B cell (primary cell): ENCODE measurements around the gene NCK1. TPM values are rescaled to one million over a fixed set of nuclear protein-coding genes. Genes with fewer than 3 reads are reported as not detected.
A peak's percentile ranks its signal among the peaks of the same experiment; 100 is the strongest.

ENCODE experiments used
- ATAC-seq: fragments of 200-7000 bp; cut with Tn5 transposase; one replicate; pipeline ENCODE4 v1.10.0; 2021; ENCODE audit warnings: low read depth, mild to moderate bottlenecking, moderate number of reproducible peaks, moderate library complexity
- CTCF ChIA-PET: fragments of 350-600 bp; sonication (Branson Sonifier 250); formaldehyde crosslinking; loops from one replicate; lab custom pipeline; 2021; ENCODE audit warnings: antibody characterized with exemption, inconsistent platforms; lab: Charles Lee
- POLR2A ChIA-PET: fragments of 350-600 bp; sonication (Branson Sonifier 250); formaldehyde crosslinking; loops from one replicate; lab custom pipeline; 2021; ENCODE audit warnings: antibody characterized with exemption; lab: Charles Lee
- DNase-seq: peaks from one replicate; pipeline ENCODE4 v3.0.0; 2013
- H2AFZ ChIP-seq: 2 replicates; pipeline ENCODE4 v1.6.1; 2012; ENCODE audit warnings: mild to moderate bottlenecking, low read depth, low read length; ENCODE audit not compliant: insufficient read depth, poor library complexity, severe bottlenecking
- H3K27ac ChIP-seq, 2 donors: 1 replicate in 1 of 2; 2 replicates in 1 of 2; pipeline ENCODE4 v1.5.1; 2012 to 2013; ENCODE audit warnings: low read length in 2 of 2, mild to moderate bottlenecking in 2 of 2, moderate library complexity in 1 of 2
- H3K27me3 ChIP-seq, 4 experiments: fragments of 200-600 bp in 1 of 4; sonication (generic) in 1 of 4; replicated peaks in 1 of 4; 1 replicate in 2 of 4; 2 replicates in 2 of 4; pipeline versions ENCODE4 v1.6.1 to v1.7.0; 2013 to 2016; ENCODE audit warnings: low read length in 3 of 4, mild to moderate bottlenecking in 2 of 4, mixed read lengths in 1 of 4, moderate library complexity in 1 of 4; ENCODE audit not compliant: insufficient read depth in 4 of 4, control insufficient read depth in 3 of 4; ENCODE audit errors: control extremely low read depth in 1 of 4
- H3K36me3 ChIP-seq, 2 experiments: replicated peaks in 1 of 2; 1 replicate in 1 of 2; 2 replicates in 1 of 2; pipeline versions ENCODE4 v1.6.1 to v1.7.1; 2013; ENCODE audit warnings: low read length in 1 of 2; ENCODE audit not compliant: insufficient read depth in 2 of 2, control insufficient read depth in 1 of 2; ENCODE audit errors: control extremely low read depth in 1 of 2, extremely low read depth in 1 of 2
- H3K4me1 ChIP-seq, 2 donors: fragments of 200-600 bp in 1 of 2; sonication (generic) in 1 of 2; 1 replicate in 1 of 2; 2 replicates in 1 of 2; pipeline versions ENCODE4 v1.5.1 to v1.6.1; 2013 to 2017; ENCODE audit warnings: low read length in 2 of 2; ENCODE audit not compliant: control insufficient read depth in 2 of 2, insufficient read depth in 2 of 2
- H3K4me2 ChIP-seq: replicated peaks from 2 replicates; pipeline ENCODE3; 2012; ENCODE audit warnings: mild to moderate bottlenecking, low read depth, low read length; ENCODE audit not compliant: poor library complexity, severe bottlenecking
- H3K4me3 ChIP-seq, 5 experiments: fragments of 200-600 bp in 1 of 5; sonication (generic) in 1 of 5; 1 replicate in 3 of 5; 2 replicates in 2 of 5; pipeline versions ENCODE4 v1.5.1 to v1.7.0; 2011 to 2016; ENCODE audit warnings: low read length in 4 of 5, mild to moderate bottlenecking in 4 of 5, low read depth in 2 of 5, control low read depth in 1 of 5, moderate library complexity in 1 of 5; ENCODE audit not compliant: insufficient read depth in 1 of 5; ENCODE audit errors: control extremely low read depth in 1 of 5, extremely low read depth in 1 of 5
- H3K79me2 ChIP-seq: fragments of 200-600 bp; sonication (generic); one replicate; pipeline ENCODE4 v1.6.0; 2016; ENCODE audit warnings: low read length; ENCODE audit not compliant: control insufficient read depth, insufficient read depth
- H3K9ac ChIP-seq: fragments of 200-600 bp; sonication (generic); 2 replicates; pipeline ENCODE4 v1.6.1; 2017; ENCODE audit warnings: mild to moderate bottlenecking, low read length, moderate library complexity
- H3K9me3 ChIP-seq, 3 donors: one replicate each; pipeline versions ENCODE4 v1.6.1 to v1.7.1; 2013; ENCODE audit warnings: low read length in 2 of 3; ENCODE audit not compliant: control insufficient read depth in 2 of 3, insufficient read depth in 1 of 3; ENCODE audit errors: control extremely low read depth in 1 of 3
- H4K20me1 ChIP-seq: 2 replicates; pipeline ENCODE4 v1.6.0; 2012; ENCODE audit warnings: mild to moderate bottlenecking, low read length; ENCODE audit not compliant: insufficient read depth, control insufficient read depth, poor library complexity, severe bottlenecking
- H3K27ac Mint-ChIP-seq: one replicate; pipeline ENCODE4 v1.8.0; 2021; ENCODE audit warnings: mixed read lengths
- H3K27me3 Mint-ChIP-seq: one replicate; pipeline ENCODE4 v1.8.0; 2021; ENCODE audit warnings: mixed read lengths
- H3K4me1 Mint-ChIP-seq: one replicate; pipeline ENCODE4 v1.8.0; 2021; ENCODE audit warnings: mixed read lengths
- H3K4me3 Mint-ChIP-seq: one replicate; pipeline ENCODE4 v1.8.0; 2021; ENCODE audit warnings: mixed read lengths
- H3K9me3 Mint-ChIP-seq: one replicate; pipeline ENCODE4 v1.8.0; 2022; ENCODE audit warnings: mixed read lengths; ENCODE audit not compliant: insufficient read depth
- EZH2 ChIP-seq: IDR thresholded peaks from 2 replicates; pipeline ENCODE4 v1.6.1; 2012; ENCODE audit warnings: borderline replicate concordance, low read depth, mild to moderate bottlenecking, moderate library complexity, low read length; ENCODE audit not compliant: insufficient read depth, poor library complexity, severe bottlenecking
- WGBS: methylation state at CpG from one replicate; pipeline ENCODE4 v1.1.5; 2013; ENCODE audit warnings: missing lambda C conversion rate; ENCODE audit not compliant: insufficient coverage; 5-methylcytosine and 5-hydroxymethylcytosine counted together
- intact Hi-C: fragments of 100-400 bp; cut with micrococcal nuclease; formaldehyde crosslinking; loops from one replicate; pipeline ENCODE4 v1.10.0; 2022
- polyA plus RNA-seq: library from polyadenylated mRNA; depleted of rRNA; stranded (reverse); fragments of >200 nt; gene quantifications from 2 replicates; pipeline ENCODE4 v1.2.3, GENCODE V29; 2012
- total RNA-seq, 2 donors: library from RNA; stranded (reverse); fragments of 120-200 nt in 1 of 2; gene quantifications; 1 replicate in 1 of 2; 2 replicates in 1 of 2; pipeline versions ENCODE4 v1.2.3 to v1.2.4, GENCODE V29; 2013 to 2022
- TF ChIP-seq, protein P1 (sequence below): fragments of 200-600 bp; IDR thresholded peaks from one replicate; pipeline ENCODE4 v1.8.0; 2022; ENCODE audit warnings: antibody characterized with exemption, mild to moderate bottlenecking

Gene NCK1
- total and polyA plus RNA-seq, 2 donors (not counting 1 experiment from before 2014, with no cell fraction given) = 12.6 to 32.4 TPM

- no peaks in the 10 kb centered on the region for H3K9me3 ChIP-seq
- H3K27ac ChIP-seq = peak overlapping the region; percentile 85 to 90
- ChIA-PET CTCF (interaction anchor here (0.6 to 4.0 kb wide), 6 partner anchors 18 to 471 kb away, joined by 3 to 55 read pairs (median 8); partner anchors contain the start of gene STAG1), POLR2A (interaction anchor here (0.6 to 3.2 kb wide), 7 partner anchors 19 to 763 kb away, joined by 3 to 50 read pairs (median 5); partner anchors contain the start of genes MSL2 and STAG1)
- peaks cover 0 to 6% of the 10 kb centered on the region in 2 experiments for H3K36me3 ChIP-seq
- peaks cover 47% of the 10 kb centered on the region for H3K4me1 Mint-ChIP-seq
- H3K27me3 ChIP-seq = no peaks in the 10 kb centered on the region
- peak overlapping the region; percentile 79 for H3K9ac ChIP-seq
- peak overlapping the region; percentile 73 for H2AFZ ChIP-seq
- peak overlapping the region; percentile 96 for H3K4me2 ChIP-seq
- peak overlapping the region; percentile 99 for H3K27ac Mint-ChIP-seq
- H3K27me3 Mint-ChIP-seq = no peaks in the 10 kb centered on the region
- H3K79me2 ChIP-seq = peaks cover 76% of the 10 kb centered on the region
- peak overlapping the region; percentile 98 for H3K4me3 Mint-ChIP-seq
- H3K4me1 ChIP-seq = peaks cover 18 to 22% of the 10 kb centered on the region in 2 donors
- intact Hi-C loops = loop anchor here (1.0 to 10.0 kb wide), 9 partner anchors 40 to 1732 kb away; partner anchors contain the start of genes CEP70, PCCB, PPP2R3A and STAG1
- DNase-seq (no peak), ATAC-seq (no peak)
- H3K4me3 ChIP-seq = peak overlapping the region; percentile 72 to 84 (median 82)
- TF ChIP-seq, protein P1, sequence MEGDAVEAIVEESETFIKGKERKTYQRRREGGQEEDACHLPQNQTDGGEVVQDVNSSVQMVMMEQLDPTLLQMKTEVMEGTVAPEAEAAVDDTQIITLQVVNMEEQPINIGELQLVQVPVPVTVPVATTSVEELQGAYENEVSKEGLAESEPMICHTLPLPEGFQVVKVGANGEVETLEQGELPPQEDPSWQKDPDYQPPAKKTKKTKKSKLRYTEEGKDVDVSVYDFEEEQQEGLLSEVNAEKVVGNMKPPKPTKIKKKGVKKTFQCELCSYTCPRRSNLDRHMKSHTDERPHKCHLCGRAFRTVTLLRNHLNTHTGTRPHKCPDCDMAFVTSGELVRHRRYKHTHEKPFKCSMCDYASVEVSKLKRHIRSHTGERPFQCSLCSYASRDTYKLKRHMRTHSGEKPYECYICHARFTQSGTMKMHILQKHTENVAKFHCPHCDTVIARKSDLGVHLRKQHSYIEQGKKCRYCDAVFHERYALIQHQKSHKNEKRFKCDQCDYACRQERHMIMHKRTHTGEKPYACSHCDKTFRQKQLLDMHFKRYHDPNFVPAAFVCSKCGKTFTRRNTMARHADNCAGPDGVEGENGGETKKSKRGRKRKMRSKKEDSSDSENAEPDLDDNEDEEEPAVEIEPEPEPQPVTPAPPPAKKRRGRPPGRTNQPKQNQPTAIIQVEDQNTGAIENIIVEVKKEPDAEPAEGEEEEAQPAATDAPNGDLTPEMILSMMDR = peak; percentile 14
- TF ChIP-seq EZH2 = no peak
- WGBS = 3% methylated on average over 16 of the region's 39 CpGs
- peaks cover 21% of the 10 kb centered on the region for H4K20me1 ChIP-seq
- no peaks in the 10 kb centered on the region for H3K9me3 Mint-ChIP-seq
These were observed 762 bp downstream of the NCK1 start for GRCh38 chr3:136862617-136863322.

- peaks cover 3 to 7% of the 10 kb centered on the region in 2 donors for H3K4me1 ChIP-seq
- Mint-ChIP-seq H3K27me3 (no peaks in the 10 kb centered on the region), H3K9me3 (peaks cover 4% of the 10 kb centered on the region), H3K4me3 (no peak overlapping the region), H3K4me1 (peaks cover 49% of the 10 kb centered on the region), H3K27ac (no peak overlapping the region)
- ChIA-PET POLR2A (no interaction called here), CTCF (interaction anchor here (0.7 kb wide), 1 partner anchor 145 kb away, joined by 3 read pairs; no protein-coding TSS in a partner anchor)
- H3K9me3 ChIP-seq = peaks cover 0 to 6% (median 0%) of the 10 kb centered on the region in 3 donors
- no peak for DNase-seq
- no peaks in the 10 kb centered on the region for H3K27me3 ChIP-seq
- peaks cover 99% of the 10 kb centered on the region for H3K79me2 ChIP-seq
- TF ChIP-seq, protein P1 = no peak
- TF ChIP-seq EZH2 = no peak
- no peak overlapping the region for H2AFZ ChIP-seq
- no peak overlapping the region for H3K4me2 ChIP-seq
- H3K36me3 ChIP-seq = peaks cover 5 to 30% of the 10 kb centered on the region in 2 experiments
- intact Hi-C loops = loop anchor here (10.0 kb wide), 1 partner anchor 1726 kb away; the partner anchor contains the start of gene CEP70
- no peak overlapping the region for H3K9ac ChIP-seq
- ATAC-seq = no peak
- H3K4me3 ChIP-seq = no peak overlapping the region
- peaks cover 82% of the 10 kb centered on the region for H4K20me1 ChIP-seq
- WGBS = 100% methylated on average over 3 of the region's 9 CpGs
- no peak overlapping the region for H3K27ac ChIP-seq
These were observed 7.3 kb downstream of the NCK1 start for GRCh38 chr3:136869282-136869681.
